ENCODE results near the gene RPS15.

The RPS15 gene

DNA sequence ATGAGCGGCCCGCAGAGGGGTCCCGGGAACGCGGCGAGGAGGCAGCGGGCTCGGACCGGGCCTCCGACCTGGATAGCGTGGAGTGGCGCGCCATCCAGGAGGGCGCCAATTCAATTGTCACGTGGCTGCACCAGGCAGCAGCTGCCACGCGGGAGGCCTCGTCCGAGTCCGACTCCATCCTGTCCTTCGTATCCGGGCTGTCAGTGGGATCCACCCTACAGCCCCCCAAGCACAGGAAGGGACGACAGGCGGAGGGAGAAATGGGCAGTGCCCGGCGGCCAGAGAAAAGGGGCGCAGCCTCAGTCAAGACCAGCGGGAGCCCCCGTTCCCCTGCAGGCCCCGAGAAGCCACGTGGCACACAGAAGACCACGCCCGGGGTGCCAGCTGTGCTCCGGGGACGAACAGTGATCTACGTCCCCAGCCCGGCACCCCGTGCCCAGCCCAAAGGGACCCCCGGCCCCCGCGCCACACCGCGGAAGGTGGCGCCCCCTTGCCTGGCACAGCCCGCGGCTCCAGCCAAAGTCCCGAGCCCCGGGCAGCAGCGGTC, 30.2 kb downstream of the RPS15 start:
- ChIA-PET CTCF (interaction anchor here (1.5 to 5.0 kb wide), 3 partner anchors 10 to 23 kb away, joined by 5 to 35 read pairs (median 15); no protein-coding TSS in a partner anchor), POLR2A (no interaction called here)
- Histone ChIP-seq H3K9me3 (ENCODE audit: control extremely low read depth in 1 of 5, control insufficient read depth in 4 of 5, insufficient read depth in 2 of 5, low read depth in 1 of 5, low read length in 4 of 5) (no peaks in the 10 kb centered on the region), H3K27me3 (replicated peaks in 2 of 5; ENCODE audit: control insufficient read depth in 4 of 5, insufficient read depth in 5 of 5, low read length in 4 of 5) (peaks cover 0 to 88% (median 33%) of the 10 kb centered on the region in 5 experiments), H3K27ac (ENCODE audit: insufficient read depth in 1 of 2, low read depth in 1 of 2, low read length in 2 of 2, poor library complexity in 1 of 2, severe bottlenecking in 2 of 2) (no peak overlapping the region), H3K4me3 (ENCODE audit: control insufficient read depth in 1 of 7, extremely low read depth in 1 of 7, insufficient read depth in 4 of 7, low read depth in 2 of 7, low read length in 6 of 7) (peak overlapping the region in 4 of 7 experiments; percentile 15 to 42 (median 36)), H3K36me3 (ENCODE audit: control insufficient read depth in 4 of 4, insufficient read depth in 4 of 4, low read length in 3 of 4) (no peaks in the 10 kb centered on the region), H3K4me1 (ENCODE audit: control extremely low read depth in 1 of 4, control insufficient read depth in 4 of 4, insufficient read depth in 4 of 4, low read length in 3 of 4) (peaks cover 0 to 66% (median 45%) of the 10 kb centered on the region in 4 experiments)
- no peak for DNase-seq
- 4% methylated on average over 45 of the region's 49 CpGs for WGBS (ENCODE audit: insufficient coverage)

DNA sequence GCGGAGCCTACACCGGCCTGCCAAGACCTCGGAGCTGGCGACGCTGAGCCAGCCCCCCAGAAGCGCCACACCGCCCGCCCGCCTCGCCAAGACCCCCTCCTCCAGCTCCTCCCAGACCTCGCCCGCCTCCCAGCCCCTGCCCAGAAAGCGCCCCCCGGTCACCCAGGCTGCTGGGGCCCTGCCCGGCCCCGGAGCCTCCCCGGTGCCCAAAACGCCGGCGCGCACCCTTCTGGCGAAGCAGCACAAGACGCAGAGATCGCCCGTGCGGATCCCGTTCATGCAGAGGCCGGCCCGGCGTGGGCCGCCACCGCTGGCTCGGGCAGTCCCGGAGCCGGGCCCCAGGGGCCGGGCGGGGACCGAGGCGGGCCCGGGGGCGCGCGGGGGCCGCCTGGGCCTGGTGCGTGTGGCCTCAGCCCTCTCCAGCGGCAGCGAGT, 30.6 kb downstream of the RPS15 start:
- WGBS (ENCODE audit: insufficient coverage), result under 1% methylated on average over 41 of the region's 47 CpGs
- ChIA-PET CTCF (interaction anchor here (1.5 to 5.0 kb wide), 3 partner anchors 11 to 24 kb away, joined by 5 to 35 read pairs (median 15); no protein-coding TSS in a partner anchor), POLR2A (no interaction called here)
- H3K9me3 ChIP-seq (ENCODE audit: control extremely low read depth in 1 of 5, control insufficient read depth in 4 of 5, insufficient read depth in 2 of 5, low read depth in 1 of 5, low read length in 4 of 5), result no peaks in the 10 kb centered on the region
- peak in 1 of 3 donors; percentile 46 for DNase-seq
- peaks cover 0 to under 1% (median 0%) of the 10 kb centered on the region in 4 experiments for H3K36me3 ChIP-seq (ENCODE audit: control insufficient read depth in 4 of 4, insufficient read depth in 4 of 4, low read length in 3 of 4)
- peak overlapping the region in 4 of 7 experiments; percentile 27 to 50 (median 39) for H3K4me3 ChIP-seq (ENCODE audit: control insufficient read depth in 1 of 7, extremely low read depth in 1 of 7, insufficient read depth in 4 of 7, low read depth in 2 of 7, low read length in 6 of 7)
- peaks cover 0 to 93% (median 33%) of the 10 kb centered on the region in 5 experiments for H3K27me3 ChIP-seq (replicated peaks in 2 of 5; ENCODE audit: control insufficient read depth in 4 of 5, insufficient read depth in 5 of 5, low read length in 4 of 5)
- peaks cover 0 to 66% (median 45%) of the 10 kb centered on the region in 4 experiments for H3K4me1 ChIP-seq (ENCODE audit: control extremely low read depth in 1 of 4, control insufficient read depth in 4 of 4, insufficient read depth in 4 of 4, low read length in 3 of 4)
- no peak overlapping the region for H3K27ac ChIP-seq (ENCODE audit: insufficient read depth in 1 of 2, low read depth in 1 of 2, low read length in 2 of 2, poor library complexity in 1 of 2, severe bottlenecking in 2 of 2)

DNA sequence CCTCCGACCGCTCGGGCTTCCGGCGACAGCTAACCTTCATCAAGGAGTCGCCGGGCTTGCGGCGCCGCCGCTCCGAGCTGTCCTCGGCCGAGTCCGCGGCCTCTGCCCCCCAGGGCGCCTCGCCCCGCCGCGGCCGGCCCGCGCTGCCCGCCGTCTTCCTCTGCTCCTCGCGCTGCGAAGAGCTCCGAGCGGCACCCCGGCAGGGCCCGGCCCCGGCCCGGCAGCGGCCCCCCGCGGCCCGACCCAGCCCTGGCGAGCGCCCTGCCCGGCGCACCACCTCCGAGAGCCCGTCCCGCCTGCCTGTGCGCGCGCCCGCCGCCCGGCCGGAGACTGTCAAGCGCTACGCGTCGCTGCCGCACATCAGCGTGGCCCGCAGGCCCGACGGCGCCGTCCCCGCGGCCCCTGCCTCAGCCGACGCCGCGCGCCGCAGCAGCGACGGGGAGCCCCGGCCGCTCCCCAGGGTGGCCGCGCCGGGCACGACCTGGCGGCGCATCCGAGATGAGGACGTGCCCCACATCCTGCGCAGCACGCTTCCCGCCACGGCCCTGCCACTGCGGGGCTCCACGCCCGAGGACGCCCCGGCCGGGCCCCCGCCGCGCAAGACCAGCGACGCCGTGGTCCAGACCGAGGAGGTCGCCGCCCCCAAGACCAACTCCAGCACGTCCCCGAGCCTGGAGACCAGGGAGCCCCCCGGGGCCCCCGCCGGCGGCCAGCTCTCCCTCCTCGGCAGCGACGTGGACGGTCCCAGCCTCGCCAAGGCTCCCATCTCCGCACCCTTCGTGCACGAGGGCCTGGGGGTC, 31.3 kb downstream of the RPS15 start:
- WGBS (ENCODE audit: insufficient coverage), result 1% methylated on average over 95 of the region's 117 CpGs
- peak in 1 of 3 donors; percentile 46 for DNase-seq
- CTCF ChIA-PET, result interaction anchor here (1.5 to 5.0 kb wide), 2 partner anchors 16 to 24 kb away, joined by 5 to 35 read pairs; no protein-coding TSS in a partner anchor
- peaks cover 0 to 93% (median 33%) of the 10 kb centered on the region in 5 experiments for H3K27me3 ChIP-seq (replicated peaks in 2 of 5; ENCODE audit: control insufficient read depth in 4 of 5, insufficient read depth in 5 of 5, low read length in 4 of 5)
- no peak overlapping the region for H3K27ac ChIP-seq (ENCODE audit: insufficient read depth in 1 of 2, low read depth in 1 of 2, low read length in 2 of 2, poor library complexity in 1 of 2, severe bottlenecking in 2 of 2)
- peaks cover 0 to 66% (median 45%) of the 10 kb centered on the region in 4 experiments for H3K4me1 ChIP-seq (ENCODE audit: control extremely low read depth in 1 of 4, control insufficient read depth in 4 of 4, insufficient read depth in 4 of 4, low read length in 3 of 4)
- H3K36me3 ChIP-seq (ENCODE audit: control insufficient read depth in 4 of 4, insufficient read depth in 4 of 4, low read length in 3 of 4), result peaks cover 0 to 7% (median 0%) of the 10 kb centered on the region in 4 experiments
- H3K4me3 ChIP-seq (ENCODE audit: control insufficient read depth in 1 of 7, extremely low read depth in 1 of 7, insufficient read depth in 4 of 7, low read depth in 2 of 7, low read length in 6 of 7), result peak overlapping the region in 4 of 7 experiments; percentile 27 to 50 (median 39)
- no peaks in the 10 kb centered on the region for H3K9me3 ChIP-seq (ENCODE audit: control extremely low read depth in 1 of 5, control insufficient read depth in 4 of 5, insufficient read depth in 2 of 5, low read depth in 1 of 5, low read length in 4 of 5)
- POLR2A ChIA-PET, result no interaction called here

DNA sequence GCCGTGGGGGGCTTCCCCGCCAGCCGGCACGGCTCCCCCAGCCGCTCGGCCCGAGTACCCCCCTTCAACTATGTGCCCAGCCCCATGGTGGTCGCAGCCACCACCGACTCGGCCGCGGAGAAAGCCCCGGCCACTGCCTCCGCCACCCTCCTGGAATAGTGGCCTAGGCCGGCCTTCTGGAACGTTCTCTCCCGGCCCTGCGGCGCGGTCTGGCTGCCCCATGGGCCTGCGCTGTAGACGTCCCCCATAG, 31.8 kb downstream of the RPS15 start:
- no peaks in the 10 kb centered on the region for H3K9me3 ChIP-seq (ENCODE audit: control extremely low read depth in 1 of 5, control insufficient read depth in 4 of 5, insufficient read depth in 2 of 5, low read depth in 1 of 5, low read length in 4 of 5)
- H3K27ac ChIP-seq (ENCODE audit: insufficient read depth in 1 of 2, low read depth in 1 of 2, low read length in 2 of 2, poor library complexity in 1 of 2, severe bottlenecking in 2 of 2), result no peak overlapping the region
- CTCF ChIA-PET, result interaction anchor here (0.9 to 2.2 kb wide), 3 partner anchors 12 to 17 kb away, joined by 3 to 6 read pairs (median 3); no protein-coding TSS in a partner anchor
- peaks cover 0 to 66% (median 45%) of the 10 kb centered on the region in 4 experiments for H3K4me1 ChIP-seq (ENCODE audit: control extremely low read depth in 1 of 4, control insufficient read depth in 4 of 4, insufficient read depth in 4 of 4, low read length in 3 of 4)
- H3K4me3 ChIP-seq (ENCODE audit: control insufficient read depth in 1 of 7, extremely low read depth in 1 of 7, insufficient read depth in 4 of 7, low read depth in 2 of 7, low read length in 6 of 7), result peak overlapping the region in 3 of 7 experiments; percentile 16 to 50 (median 24)
- peaks cover 0 to 10% (median 2%) of the 10 kb centered on the region in 4 experiments for H3K36me3 ChIP-seq (ENCODE audit: control insufficient read depth in 4 of 4, insufficient read depth in 4 of 4, low read length in 3 of 4)
- no peak for DNase-seq
- POLR2A ChIA-PET, result no interaction called here
- peaks cover 0 to 94% (median 33%) of the 10 kb centered on the region in 5 experiments for H3K27me3 ChIP-seq (replicated peaks in 2 of 5; ENCODE audit: control insufficient read depth in 4 of 5, insufficient read depth in 5 of 5, low read length in 4 of 5)
- 4% methylated on average over 18 of the region's 22 CpGs for WGBS (ENCODE audit: insufficient coverage)

DNA sequence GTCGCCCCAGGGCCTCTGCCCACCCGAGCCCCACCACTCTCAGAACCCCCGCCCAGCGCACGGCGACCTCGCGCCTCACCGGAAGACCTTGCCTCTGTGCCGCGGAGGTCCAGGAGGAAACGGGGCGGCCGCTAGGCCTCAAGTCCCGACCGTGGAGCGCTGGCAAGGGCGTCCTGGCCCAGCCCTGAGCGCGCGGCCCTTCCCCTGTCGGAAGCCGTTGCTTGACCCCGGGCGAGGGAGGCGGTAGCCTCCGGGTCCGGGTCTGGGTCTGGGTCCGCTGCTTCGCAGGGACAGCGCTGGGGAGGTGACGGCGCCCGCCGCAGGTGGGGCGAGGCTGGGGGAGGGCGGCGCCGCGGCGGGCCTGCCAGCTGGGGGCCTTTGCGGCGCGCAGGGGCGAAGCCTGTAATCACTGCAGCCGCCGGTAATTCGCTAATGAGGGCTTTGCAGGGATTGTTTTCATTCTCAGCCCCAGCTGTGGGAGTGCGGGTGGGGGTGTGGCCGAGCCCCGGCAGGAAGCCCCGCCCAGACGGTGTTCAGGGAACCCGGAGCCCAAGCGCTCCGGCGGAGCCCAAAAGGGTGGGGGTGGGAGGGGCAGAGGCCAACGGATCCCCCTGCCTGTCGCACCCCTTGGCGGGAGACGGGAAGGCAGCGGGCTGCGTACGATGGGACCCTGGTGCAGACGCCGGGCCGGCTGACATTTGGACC, 32.3 kb downstream of the RPS15 start:
- POLR2A ChIA-PET, result no interaction called here
- H3K9me3 ChIP-seq (ENCODE audit: control extremely low read depth in 1 of 5, control insufficient read depth in 4 of 5, insufficient read depth in 2 of 5, low read depth in 1 of 5, low read length in 4 of 5), result no peaks in the 10 kb centered on the region
- peaks cover 0 to 89% (median 33%) of the 10 kb centered on the region in 5 experiments for H3K27me3 ChIP-seq (replicated peaks in 2 of 5; ENCODE audit: control insufficient read depth in 4 of 5, insufficient read depth in 5 of 5, low read length in 4 of 5)
- WGBS (ENCODE audit: insufficient coverage), result under 1% methylated on average over 49 of the region's 67 CpGs
- peak overlapping the region in 4 of 7 experiments; percentile 24 to 43 (median 32) for H3K4me3 ChIP-seq (ENCODE audit: control insufficient read depth in 1 of 7, extremely low read depth in 1 of 7, insufficient read depth in 4 of 7, low read depth in 2 of 7, low read length in 6 of 7)
- peak in 2 of 3 donors; percentile 41 to 44 for DNase-seq
- H3K4me1 ChIP-seq (ENCODE audit: control extremely low read depth in 1 of 4, control insufficient read depth in 4 of 4, insufficient read depth in 4 of 4, low read length in 3 of 4), result peaks cover 0 to 64% (median 44%) of the 10 kb centered on the region in 4 experiments
- H3K36me3 ChIP-seq (ENCODE audit: control insufficient read depth in 4 of 4, insufficient read depth in 4 of 4, low read length in 3 of 4), result peaks cover 0 to 12% (median 2%) of the 10 kb centered on the region in 4 experiments
- no peak overlapping the region for H3K27ac ChIP-seq (ENCODE audit: insufficient read depth in 1 of 2, low read depth in 1 of 2, low read length in 2 of 2, poor library complexity in 1 of 2, severe bottlenecking in 2 of 2)
- CTCF ChIA-PET, result interaction anchor here (0.9 to 2.2 kb wide), 6 partner anchors 12 to 26 kb away, joined by 3 to 7 read pairs (median 5); partner anchors contain the start of gene PCSK4

DNA sequence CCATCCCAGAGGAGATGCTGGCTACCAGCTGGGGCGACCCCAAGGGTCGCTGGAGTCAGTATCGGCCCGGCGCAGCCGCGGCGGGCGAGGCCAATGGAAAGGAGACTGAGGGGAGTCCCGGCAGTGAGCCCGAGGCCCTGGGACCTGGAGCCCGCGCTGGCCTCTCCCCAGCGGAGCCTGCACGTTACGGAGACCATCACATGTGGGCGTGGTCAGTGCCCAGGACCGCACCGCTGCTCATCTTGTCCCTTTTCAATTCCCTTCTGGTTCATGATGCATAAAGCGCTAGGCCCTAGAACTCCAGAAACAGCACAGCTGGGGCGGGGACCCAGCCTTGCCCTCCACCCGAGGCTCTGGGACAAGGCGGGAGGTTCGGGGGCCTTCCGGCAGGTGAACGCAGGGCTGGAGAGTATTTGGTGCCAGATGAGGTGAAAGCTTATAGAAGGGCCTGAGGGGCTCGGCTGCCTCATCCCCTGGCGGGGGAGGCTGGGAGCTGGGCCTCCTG, 32.9 kb downstream of the RPS15 start:
- peaks cover 0 to 83% (median 29%) of the 10 kb centered on the region in 5 experiments for H3K27me3 ChIP-seq (replicated peaks in 2 of 5; ENCODE audit: control insufficient read depth in 4 of 5, insufficient read depth in 5 of 5, low read length in 4 of 5)
- H3K27ac ChIP-seq (ENCODE audit: insufficient read depth in 1 of 2, low read depth in 1 of 2, low read length in 2 of 2, poor library complexity in 1 of 2, severe bottlenecking in 2 of 2), result no peak overlapping the region
- peaks cover 0 to 15% (median 2%) of the 10 kb centered on the region in 4 experiments for H3K36me3 ChIP-seq (ENCODE audit: control insufficient read depth in 4 of 4, insufficient read depth in 4 of 4, low read length in 3 of 4)
- H3K4me3 ChIP-seq (ENCODE audit: control insufficient read depth in 1 of 7, extremely low read depth in 1 of 7, insufficient read depth in 4 of 7, low read depth in 2 of 7, low read length in 6 of 7), result peak overlapping the region in 4 of 7 experiments; percentile 7 to 37 (median 28)
- WGBS (ENCODE audit: insufficient coverage), result 5% methylated on average over 23 of the region's 28 CpGs
- DNase-seq, result no peak
- ChIA-PET CTCF (interaction anchor here (0.9 to 2.2 kb wide), 10 partner anchors 11 to 75 kb away, joined by 3 to 7 read pairs (median 4); partner anchors contain the start of gene PCSK4), POLR2A (no interaction called here)
- H3K9me3 ChIP-seq (ENCODE audit: control extremely low read depth in 1 of 5, control insufficient read depth in 4 of 5, insufficient read depth in 2 of 5, low read depth in 1 of 5, low read length in 4 of 5), result no peaks in the 10 kb centered on the region
- peaks cover 0 to 58% (median 41%) of the 10 kb centered on the region in 4 experiments for H3K4me1 ChIP-seq (ENCODE audit: control extremely low read depth in 1 of 4, control insufficient read depth in 4 of 4, insufficient read depth in 4 of 4, low read length in 3 of 4)
